Raji (cell line): ENCODE results near the gene THSD8.

Source experiments
- POLR2A ChIP-seq: IDR thresholded peaks from 2 replicates; pipeline ENCODE4 v1.6.1; 2011; ENCODE audit warnings: low read depth, low read length, control low read depth; ENCODE audit not compliant: insufficient read depth

Gene THSD8

DNA sequence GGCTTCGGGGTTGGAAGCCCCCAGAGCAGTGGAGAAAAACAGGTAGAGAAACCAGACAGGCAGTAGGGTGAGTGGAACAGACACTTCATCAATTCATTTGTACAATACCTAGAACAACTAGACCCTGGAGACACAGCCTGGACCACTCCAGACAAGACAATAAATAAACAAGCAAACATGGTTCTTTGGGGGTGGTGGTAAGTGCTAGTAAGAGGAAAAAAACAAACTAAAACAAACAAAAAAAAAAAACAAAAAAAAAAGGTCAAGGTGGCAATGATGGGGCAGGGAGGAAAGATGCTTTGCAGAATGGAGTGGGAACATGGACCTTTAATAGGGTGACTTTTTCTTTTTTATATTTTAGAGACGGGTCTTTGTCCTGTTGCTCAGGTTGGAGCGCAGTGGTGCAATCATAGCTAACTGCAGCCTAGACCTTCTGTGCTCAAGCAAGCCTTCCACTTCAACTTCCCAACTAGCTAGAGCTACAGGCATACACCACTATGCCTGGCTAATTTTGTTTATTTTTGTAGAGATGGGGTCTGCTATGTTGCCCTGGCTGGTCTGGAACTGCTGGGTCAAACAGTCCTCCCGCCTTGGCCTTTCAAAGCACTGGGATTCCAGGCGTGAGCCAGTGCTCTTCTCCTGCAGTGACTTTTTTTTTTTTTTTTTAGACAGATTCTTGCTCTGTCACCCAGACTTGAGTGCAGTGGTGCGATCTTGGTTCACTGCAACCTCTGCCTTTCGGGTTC is 7.5 kb upstream of the THSD8 start:
- TF ChIP-seq POLR2A, result no peak

- TF ChIP-seq POLR2A, result no peak
These were observed 6.9 kb upstream of the THSD8 start for GRCh38 chr19:12794971-12795381.

GRCh38 chr19:12796146-12797071 is 5.5 kb upstream of the THSD8 start:
- peak; percentile 40 for TF ChIP-seq POLR2A

DNA sequence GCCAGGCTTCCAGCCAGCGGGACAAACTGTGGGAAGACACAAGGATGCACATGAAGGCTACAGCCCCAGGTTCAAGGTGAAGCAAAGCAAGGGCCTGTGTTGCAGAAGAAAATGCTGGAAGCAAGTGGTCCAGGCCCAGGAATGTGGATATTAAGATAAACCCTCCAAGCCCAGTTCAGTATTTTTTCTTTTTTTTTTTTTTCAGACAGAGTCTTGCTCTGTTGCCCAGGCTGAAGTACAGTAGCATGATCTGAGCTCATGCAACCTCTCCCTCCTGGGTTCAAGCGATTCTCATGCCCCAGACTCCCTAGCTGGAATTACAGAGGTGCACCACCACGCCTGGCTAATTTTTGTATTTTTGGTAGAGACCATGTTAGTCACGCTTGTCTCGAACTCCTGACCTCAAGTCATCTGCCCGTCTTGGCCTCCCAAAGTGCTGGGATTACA is 4.7 kb upstream of the THSD8 start:
- TF ChIP-seq POLR2A, result no peak

GRCh38 chr19:12799742-12800465 is 2.0 kb upstream of the THSD8 start:
- TF ChIP-seq POLR2A, result no peak

GRCh38 chr19:12800466-12800770 is 1.5 kb upstream of the THSD8 start:
- no peak for TF ChIP-seq POLR2A

DNA sequence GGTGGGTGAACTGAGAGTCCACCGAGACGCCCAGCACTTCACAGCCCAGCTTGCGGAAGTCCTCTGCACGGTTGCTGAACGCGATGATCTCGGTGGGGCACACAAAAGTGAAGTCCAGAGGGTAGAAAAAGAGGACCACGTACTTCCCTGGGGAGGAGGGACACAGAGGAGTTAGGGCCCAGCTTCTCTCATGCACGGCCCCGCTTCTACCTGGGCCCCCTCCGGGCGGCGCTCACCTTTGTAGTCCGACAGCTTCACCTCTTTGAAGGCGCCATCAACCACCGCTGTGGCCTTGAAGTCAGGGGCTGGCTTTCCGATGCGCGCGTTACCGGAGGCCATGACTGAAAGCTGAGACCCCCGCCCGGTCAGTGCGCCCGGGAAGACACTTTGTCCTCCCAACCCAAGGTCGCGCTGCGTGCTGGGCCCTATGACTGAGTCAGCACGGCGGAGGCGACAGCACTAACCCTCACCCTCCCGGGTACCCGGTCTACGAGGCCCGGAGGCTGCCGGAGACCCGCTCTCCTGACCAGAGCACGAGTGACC is 875 bp upstream of the THSD8 start:
- TF ChIP-seq POLR2A, result no peak

DNA sequence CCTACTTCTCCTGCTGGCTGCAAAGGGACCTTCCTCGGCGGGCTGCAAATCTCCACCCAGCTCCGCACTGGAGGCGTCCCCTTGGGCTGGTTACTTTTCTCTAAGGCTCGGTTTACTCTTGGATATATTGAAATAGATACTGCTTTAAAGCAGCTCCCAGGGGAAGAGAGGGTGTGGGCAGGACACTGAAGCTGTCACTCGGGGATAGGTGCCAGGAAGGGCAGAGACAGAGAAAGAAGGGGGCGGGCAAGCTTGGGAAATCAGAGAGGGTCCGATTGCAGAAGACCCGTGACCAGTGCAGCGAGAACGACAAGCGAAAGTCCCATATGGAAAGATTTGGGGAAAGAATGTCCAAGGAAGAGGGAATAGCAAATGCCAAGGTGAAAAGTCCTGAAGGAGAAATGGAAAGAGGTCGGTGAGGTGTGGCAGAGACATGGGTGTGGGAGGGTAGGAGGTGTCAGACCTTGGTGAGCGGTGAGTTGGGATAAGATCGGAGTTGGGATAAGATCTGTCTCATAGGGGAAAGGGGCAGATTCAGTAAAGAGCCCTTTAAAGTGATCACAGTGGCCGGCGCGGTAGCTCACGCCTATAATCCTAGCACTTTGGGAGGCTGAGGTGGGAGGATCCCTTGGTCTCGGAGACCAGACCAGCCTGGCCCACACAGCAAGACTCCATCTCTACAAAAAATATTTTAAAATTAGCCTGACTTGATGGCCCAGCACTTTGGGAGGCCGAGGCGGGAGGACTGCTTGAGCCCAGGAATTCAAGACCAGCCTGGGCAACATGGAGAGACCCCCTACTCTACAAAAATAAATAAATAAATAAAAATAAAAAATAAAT is 618 bp downstream of the THSD8 start:
- no peak for TF ChIP-seq POLR2A

GRCh38 chr19:12804051-12804450 is 2.2 kb downstream of the THSD8 start:
- TF ChIP-seq POLR2A, result no peak

DNA sequence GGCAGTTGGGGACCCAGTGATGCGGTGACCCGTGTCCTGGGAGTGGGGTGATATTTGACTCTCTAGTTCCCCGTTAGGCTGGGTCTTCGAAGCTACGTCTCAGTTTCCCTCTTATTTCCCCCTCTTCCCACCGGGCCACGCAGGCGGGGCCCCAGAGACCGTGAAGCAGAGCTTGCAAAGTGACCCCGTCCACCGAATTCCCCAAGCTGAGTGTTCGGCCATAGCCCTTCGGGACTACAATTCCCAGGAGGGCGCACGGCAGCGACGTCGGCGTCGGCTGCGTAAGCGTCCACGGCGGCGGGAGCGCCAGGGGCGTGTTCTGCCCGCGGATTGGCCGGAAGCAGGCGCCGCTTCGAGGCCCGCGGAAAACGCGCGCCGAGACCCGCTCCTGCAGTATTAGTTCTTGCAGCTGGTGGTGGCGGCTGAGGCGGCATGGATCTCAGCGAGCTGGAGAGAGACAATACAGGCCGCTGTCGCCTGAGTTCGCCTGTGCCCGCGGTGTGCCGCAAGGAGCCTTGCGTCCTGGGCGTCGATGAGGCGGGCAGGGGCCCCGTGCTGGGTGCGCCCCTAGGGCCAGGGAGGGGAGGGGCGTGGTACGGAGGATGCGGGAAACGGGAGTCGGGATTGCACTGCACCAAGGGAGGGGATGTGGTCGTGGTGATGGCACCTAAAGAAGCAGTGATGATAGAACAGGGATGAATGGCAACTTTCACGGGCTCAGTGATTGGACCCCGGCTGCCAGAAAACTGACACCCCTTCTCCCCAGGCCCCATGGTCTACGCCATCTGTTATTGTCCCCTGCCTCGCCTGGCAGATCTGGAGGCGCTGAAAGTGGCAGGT is 4.6 kb downstream of the THSD8 start, which contains the start of gene RNASEH2A:
Gene RNASEH2A, plus strand, starts transcription at position 343 of the 840 bp plus-strand sequence. Its CDS starts 90 bp downstream, at position 433.
- TF ChIP-seq POLR2A, result peak; percentile 94

DNA sequence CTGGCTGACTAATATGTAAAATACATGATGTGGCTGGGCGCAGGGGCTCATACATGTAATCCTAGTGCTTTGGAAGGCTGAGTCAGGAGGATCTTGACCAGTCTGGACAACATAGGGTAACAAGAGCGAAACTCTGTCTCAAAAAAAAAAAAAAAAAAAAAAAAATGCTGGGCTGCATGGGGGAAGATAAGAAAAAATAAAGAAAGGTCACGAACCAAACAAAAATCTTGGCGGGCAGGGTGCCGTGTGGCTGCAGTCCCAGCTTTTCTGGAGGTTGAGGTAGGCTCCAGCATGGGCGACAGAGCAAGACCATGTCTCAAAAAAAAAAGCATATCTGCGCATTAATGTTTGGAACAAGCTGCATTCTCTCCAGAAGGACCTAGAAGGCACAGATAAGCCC is 13.2 kb downstream of the THSD8 start:
- no peak for TF ChIP-seq POLR2A

GRCh38 chr19:12821761-12822160 is 19.9 kb downstream of the THSD8 start:
- no peak for TF ChIP-seq POLR2A

DNA sequence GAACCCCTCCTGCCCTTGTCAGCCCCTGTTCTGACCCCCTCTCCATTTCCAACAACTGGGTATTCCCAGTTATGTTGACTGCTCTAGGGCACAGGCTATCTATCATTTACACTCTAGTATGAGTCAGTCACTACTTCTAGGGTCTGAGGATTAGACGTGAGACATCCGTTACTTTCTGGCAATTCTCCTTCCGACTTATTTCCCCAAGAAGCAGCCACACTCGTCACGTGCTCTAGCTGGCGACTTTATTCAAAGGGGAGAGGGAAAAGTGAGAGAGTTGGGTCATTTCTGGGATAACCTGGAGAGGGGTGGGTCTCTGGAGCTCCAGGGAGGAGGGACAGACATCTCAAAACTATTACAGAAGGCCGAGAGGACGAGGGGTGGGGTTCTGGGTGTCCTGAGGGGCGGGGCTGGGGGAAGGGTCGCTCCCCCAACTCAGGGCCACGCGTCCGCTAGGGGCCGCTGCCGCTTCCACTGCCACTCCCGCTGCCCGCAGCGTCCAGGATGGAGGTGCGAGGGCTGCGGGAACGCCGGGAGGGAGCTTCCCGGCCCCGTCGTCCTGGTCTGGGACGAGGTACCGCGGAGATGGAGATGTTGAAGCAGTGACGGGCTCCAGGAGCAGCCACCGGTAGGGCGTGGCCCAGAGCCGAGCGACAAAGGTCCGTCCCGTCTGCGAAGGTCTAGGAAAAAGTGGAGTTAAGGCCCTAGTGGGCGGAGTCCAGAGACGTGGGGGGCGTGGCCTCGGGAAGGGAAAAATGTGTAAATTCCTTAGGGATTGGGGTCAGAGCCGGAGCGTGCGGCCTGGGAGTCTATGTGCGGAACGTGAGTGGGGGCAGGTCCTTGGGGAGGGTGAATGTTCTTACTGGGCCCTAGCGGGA is 23.6 kb downstream of the THSD8 start:
- TF ChIP-seq POLR2A, result no peak

DNA sequence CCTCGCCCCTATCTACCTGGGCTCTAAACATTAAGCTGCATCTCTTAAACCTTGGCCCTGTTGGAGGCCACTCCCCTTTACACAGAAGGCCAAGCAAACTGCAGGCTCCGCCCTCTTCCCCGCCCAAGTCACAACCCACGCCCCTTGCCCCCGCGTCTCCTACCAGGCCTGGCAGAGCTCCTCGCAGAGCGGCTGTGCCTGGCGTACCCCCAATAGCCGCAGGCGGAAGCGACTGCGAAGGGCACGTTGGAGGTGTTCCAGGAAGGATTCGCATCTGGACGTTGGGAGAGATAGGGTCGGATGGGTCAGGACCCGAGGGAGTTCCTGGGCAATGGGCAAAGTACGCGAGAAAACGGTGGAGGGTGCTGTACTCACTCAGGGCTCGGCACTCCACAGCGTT is 26.6 kb downstream of the THSD8 start:
- TF ChIP-seq POLR2A, result no peak
